NCI-H748 treated with DMSO at 0.1 percent for 48 hours (cell line): ENCODE measurements around the gene SLFN12L.
"Not testable (repeated sequence)": the region's sequence is repeated elsewhere in the genome, so short reads cannot be mapped to it uniquely, and the experiment has no call there.

ENCODE experiments used
- DNase-seq: peaks from one replicate; lab custom pipeline; 2025; lab: John Stamatoyannopoulos, UW

SLFN12L gene

GRCh38 chr17:35537601-35538141 is at the start of gene SLFN12L:
Gene SLFN12L, minus strand, starts transcription at chr17:35537678. Its CDS starts 15,314 bp downstream, at chr17:35522364.
- no peak for DNase-seq

GRCh38 chr17:35586569-35587073 is 49.1 kb upstream of the SLFN12L start:
- DNase-seq, result no peak

GRCh38 chr17:35584061-35584460 is 46.6 kb upstream of the SLFN12L start:
- no peak for DNase-seq

GRCh38 chr17:35578929-35579432 is 41.5 kb upstream of the SLFN12L start:
- DNase-seq, result no peak

- DNase-seq, result peak; percentile 77
These were observed 40.9 kb upstream of the SLFN12L start, which contains the start of gene PEX12 for GRCh38 chr17:35578197-35578928. Gene PEX12, minus strand, starts transcription at chr17:35578571. Its CDS starts 550 bp downstream, at chr17:35578021.

- DNase-seq, result no peak
These were observed 40.3 kb upstream of the SLFN12L start for GRCh38 chr17:35577830-35578196.

- DNase-seq, result no peak
These were observed 38.3 kb upstream of the SLFN12L start for GRCh38 chr17:35575759-35576158.

GRCh38 chr17:35569405-35569804 is 31.9 kb upstream of the SLFN12L start:
- DNase-seq, result no peak

- DNase-seq, result no peak
These were observed 31.1 kb upstream of the SLFN12L start for GRCh38 chr17:35568561-35568960.

GRCh38 chr17:35566968-35567367 is 29.5 kb upstream of the SLFN12L start:
- no peak for DNase-seq

GRCh38 chr17:35563181-35563580 is 25.7 kb upstream of the SLFN12L start:
- not testable (repeated sequence) for DNase-seq

- DNase-seq, result no peak
These were observed 23.2 kb upstream of the SLFN12L start, which contains the start of gene SLFN14 for GRCh38 chr17:35560703-35561102. Gene SLFN14, minus strand, starts transcription at chr17:35560819. Its CDS starts 2,757 bp downstream, at chr17:35558062.

GRCh38 chr17:35559495-35560210 is 22.2 kb upstream of the SLFN12L start:
- no peak for DNase-seq

- DNase-seq, result no peak
These were observed 19.9 kb upstream of the SLFN12L start for GRCh38 chr17:35557353-35557752.

GRCh38 chr17:35555691-35556090 is 18.2 kb upstream of the SLFN12L start:
- no peak for DNase-seq

GRCh38 chr17:35554668-35555067 is 17.2 kb upstream of the SLFN12L start:
- no peak for DNase-seq

- DNase-seq, result no peak
These were observed 15.8 kb upstream of the SLFN12L start for GRCh38 chr17:35553310-35553709.

- DNase-seq, result no peak
These were observed 11.5 kb upstream of the SLFN12L start for GRCh38 chr17:35548978-35549377.

- no peak for DNase-seq
These were observed 10.8 kb upstream of the SLFN12L start for GRCh38 chr17:35548208-35548810.

- no peak for DNase-seq
These were observed 9.0 kb upstream of the SLFN12L start for GRCh38 chr17:35546487-35546886.

GRCh38 chr17:35545150-35545549 is 7.7 kb upstream of the SLFN12L start:
- no peak for DNase-seq

- DNase-seq, result no peak
These were observed 6.4 kb upstream of the SLFN12L start for GRCh38 chr17:35543856-35544255.
